ENCODE measurements around the gene G0S2. TPM values are rescaled to one million over a fixed set of nuclear protein-coding genes. Genes with fewer than 3 reads are reported as not detected.

The G0S2 gene
- polyA plus RNA-seq, 1 donor from 2014 or later, result 0.33 TPM

DNA sequence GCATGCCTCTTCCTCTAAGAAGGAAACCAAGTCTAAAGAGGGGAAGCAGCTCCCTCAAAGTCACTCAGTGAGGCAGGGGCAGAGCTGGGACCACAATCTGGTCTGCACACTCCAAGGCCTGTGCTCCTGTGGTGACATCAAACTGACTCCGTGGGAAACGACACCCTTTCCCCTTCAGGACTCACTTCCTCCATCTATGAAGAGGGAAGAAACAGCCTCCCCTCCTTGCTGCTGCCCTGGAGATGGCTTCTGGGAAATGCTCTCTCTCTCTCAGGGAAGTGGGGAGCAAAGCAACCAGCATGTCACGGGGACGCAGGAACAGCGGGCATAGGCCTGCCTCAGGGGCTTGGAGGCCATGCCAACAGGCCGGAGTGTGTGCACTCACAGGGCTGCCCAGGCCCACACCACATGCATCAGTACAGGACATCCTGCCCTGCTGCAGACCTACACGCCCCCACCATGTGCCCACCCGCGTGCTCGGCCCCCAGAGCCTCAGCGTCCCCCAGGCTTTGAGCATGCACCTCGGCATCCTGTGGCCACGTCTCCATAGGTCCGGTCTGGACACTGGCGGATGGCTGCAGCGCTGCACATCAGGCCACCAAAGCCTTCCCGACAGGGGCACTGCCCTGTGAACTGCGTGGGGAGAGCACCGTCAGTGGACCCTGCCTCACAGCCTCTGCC is 48.7 kb upstream of the G0S2 start:
- Histone ChIP-seq H3K36me3 (ENCODE audit: insufficient read depth, low read length) (no peaks in the 10 kb centered on the region), H3F3A (ENCODE audit: insufficient read depth, low read length, poor library complexity, severe bottlenecking) (no peaks in the 10 kb centered on the region), H3K27me3 (ENCODE audit: insufficient read depth, low read depth, low read length) (no peaks in the 10 kb centered on the region), H2AFZ (ENCODE audit: low read depth, low read length) (no peak overlapping the region), H3K9me3 (ENCODE audit: low read length) (no peaks in the 10 kb centered on the region), H4K20me1 (ENCODE audit: insufficient read depth) (no peaks in the 10 kb centered on the region), H3K4me2 (ENCODE audit: low read length) (no peak overlapping the region), H3K79me2 (replicated peaks; ENCODE audit: insufficient read depth, low read length) (no peaks in the 10 kb centered on the region), H3K9ac (ENCODE audit: low read length) (no peak overlapping the region), H3K9me2 (ENCODE audit: insufficient read depth, low read length) (no peaks in the 10 kb centered on the region), H3K4me3 (ENCODE audit: low read length) (no peak overlapping the region), H3K27ac (ENCODE audit: low read length) (no peak overlapping the region)
- TF ChIP-seq, protein P1, sequence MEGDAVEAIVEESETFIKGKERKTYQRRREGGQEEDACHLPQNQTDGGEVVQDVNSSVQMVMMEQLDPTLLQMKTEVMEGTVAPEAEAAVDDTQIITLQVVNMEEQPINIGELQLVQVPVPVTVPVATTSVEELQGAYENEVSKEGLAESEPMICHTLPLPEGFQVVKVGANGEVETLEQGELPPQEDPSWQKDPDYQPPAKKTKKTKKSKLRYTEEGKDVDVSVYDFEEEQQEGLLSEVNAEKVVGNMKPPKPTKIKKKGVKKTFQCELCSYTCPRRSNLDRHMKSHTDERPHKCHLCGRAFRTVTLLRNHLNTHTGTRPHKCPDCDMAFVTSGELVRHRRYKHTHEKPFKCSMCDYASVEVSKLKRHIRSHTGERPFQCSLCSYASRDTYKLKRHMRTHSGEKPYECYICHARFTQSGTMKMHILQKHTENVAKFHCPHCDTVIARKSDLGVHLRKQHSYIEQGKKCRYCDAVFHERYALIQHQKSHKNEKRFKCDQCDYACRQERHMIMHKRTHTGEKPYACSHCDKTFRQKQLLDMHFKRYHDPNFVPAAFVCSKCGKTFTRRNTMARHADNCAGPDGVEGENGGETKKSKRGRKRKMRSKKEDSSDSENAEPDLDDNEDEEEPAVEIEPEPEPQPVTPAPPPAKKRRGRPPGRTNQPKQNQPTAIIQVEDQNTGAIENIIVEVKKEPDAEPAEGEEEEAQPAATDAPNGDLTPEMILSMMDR (IDR thresholded peaks at IDR 0.05; ENCODE audit: poor library complexity, severe bottlenecking), result no peak
- TF ChIP-seq RAD21 (conservative IDR thresholded peaks at IDR 0.05), result no peak
- no peak for TF ChIP-seq POLR2AphosphoS5 (IDR thresholded peaks at IDR 0.05)

- TF ChIP-seq TAF1 (IDR thresholded peaks at IDR 0.05; ENCODE audit: low read depth), result no peak
- TF ChIP-seq POLR2AphosphoS5 (IDR thresholded peaks at IDR 0.05), result no peak
- no peak for TF ChIP-seq MXI1 (conservative IDR thresholded peaks at IDR 0.05; ENCODE audit: poor library complexity, severe bottlenecking)
- no peak for TF ChIP-seq EZH2 (IDR thresholded peaks at IDR 0.05; ENCODE audit: borderline replicate concordance, insufficient read depth, low read length, poor library complexity, severe bottlenecking)
- TF ChIP-seq, protein P1 (IDR thresholded peaks at IDR 0.05; ENCODE audit: poor library complexity, severe bottlenecking), result no peak
- TF ChIP-seq EP300 (conservative IDR thresholded peaks at IDR 0.05; ENCODE audit: poor library complexity, severe bottlenecking), result no peak
- no peak for TF ChIP-seq REST (IDR thresholded peaks at IDR 0.05; ENCODE audit: borderline replicate concordance)
- TF ChIP-seq RAD21 (conservative IDR thresholded peaks at IDR 0.05), result no peak
- no peak for TF ChIP-seq SMC3 (conservative IDR thresholded peaks at IDR 0.05; ENCODE audit: poor library complexity)
- Histone ChIP-seq H3K9me2 (ENCODE audit: insufficient read depth, low read length) (no peaks in the 10 kb centered on the region), H4K20me1 (ENCODE audit: insufficient read depth) (no peaks in the 10 kb centered on the region), H3K27ac (ENCODE audit: low read length) (no peak overlapping the region), H3K79me2 (replicated peaks; ENCODE audit: insufficient read depth, low read length) (no peaks in the 10 kb centered on the region), H3F3A (ENCODE audit: insufficient read depth, low read length, poor library complexity, severe bottlenecking) (no peaks in the 10 kb centered on the region), H3K4me3 (ENCODE audit: low read length) (no peak overlapping the region), H3K4me2 (ENCODE audit: low read length) (no peak overlapping the region), H3K27me3 (ENCODE audit: insufficient read depth, low read depth, low read length) (no peaks in the 10 kb centered on the region), H3K9ac (ENCODE audit: low read length) (no peak overlapping the region), H3K9me3 (ENCODE audit: low read length) (no peaks in the 10 kb centered on the region), H2AFZ (ENCODE audit: low read depth, low read length) (no peak overlapping the region), H3K36me3 (ENCODE audit: insufficient read depth, low read length) (no peaks in the 10 kb centered on the region)
Measured at GRCh38 chr1:209627027-209627731, 48.0 kb upstream of the G0S2 start.

Data from neural cell (in vitro differentiated cells).